IPS-20b (cell line): Measurements from ENCODE around the gene DLD.
"Not testable (repeated sequence)": the region's sequence is repeated elsewhere in the genome, so short reads cannot be mapped to it uniquely, and the experiment has no call there.

Source experiments
- H3K27ac ChIP-seq: one replicate; pipeline ENCODE4 v1.5.1; 2013; ENCODE audit warnings: low read length
- H3K27me3 ChIP-seq: 2 replicates; pipeline ENCODE4 v1.6.1; 2013; ENCODE audit warnings: mild to moderate bottlenecking, low read length, inconsistent platforms; ENCODE audit not compliant: insufficient read depth
- H3K36me3 ChIP-seq: 2 replicates; pipeline ENCODE4 v1.6.1; 2013; ENCODE audit warnings: low read depth, mild to moderate bottlenecking, inconsistent platforms, low read length, moderate library complexity; ENCODE audit not compliant: insufficient read depth
- H3K4me1 ChIP-seq: 2 replicates; pipeline ENCODE4 v1.6.1; 2013; ENCODE audit warnings: mild to moderate bottlenecking, control low read depth, inconsistent platforms, low read length, moderate library complexity; ENCODE audit not compliant: insufficient read depth
- H3K4me3 ChIP-seq: 2 replicates; pipeline ENCODE4 v1.5.1; 2013; ENCODE audit warnings: mild to moderate bottlenecking, low read length, inconsistent platforms
- H3K9ac ChIP-seq: 2 replicates; pipeline ENCODE4 v1.6.1; 2013; ENCODE audit warnings: low read depth, mild to moderate bottlenecking, inconsistent platforms, low read length, moderate library complexity
- H3K9me3 ChIP-seq: 2 replicates; pipeline ENCODE4 v1.6.1; 2013; ENCODE audit warnings: mild to moderate bottlenecking, low read depth, low read length, inconsistent platforms; ENCODE audit not compliant: insufficient read depth

Gene DLD

GRCh38 chr7:107890962-107891635 lies at the start of gene DLD:
Gene DLD (plus strand): TSS chr7:107891183. CDS start chr7:107891251, 68 bp downstream.
- no peaks in the 10 kb centered on the region for H3K9me3 ChIP-seq
- H3K4me3 ChIP-seq, result peak within 1 kb of the TSS; percentile 91
- H3K27me3 ChIP-seq, result no peaks in the 10 kb centered on the region
- no peak within 1 kb of the TSS for H3K27ac ChIP-seq
- H3K36me3 ChIP-seq, result peaks cover 33% of the 10 kb centered on the region
- H3K4me1 ChIP-seq, result peaks cover 10% of the 10 kb centered on the region; the same call in 1 of the 2 replicates
- peak within 1 kb of the TSS; percentile 72 for H3K9ac ChIP-seq

- Histone ChIP-seq H3K9ac (no peak overlapping the region), H3K9me3 (no peaks in the 10 kb centered on the region; the same call in 1 of the 2 replicates), H3K27ac (no peak overlapping the region), H3K4me1 (no peaks in the 10 kb centered on the region), H3K4me3 (no peak overlapping the region), H3K36me3 (no peaks in the 10 kb centered on the region), H3K27me3 (no peaks in the 10 kb centered on the region)
These were observed 48.8 kb upstream of the DLD start for GRCh38 chr7:107842213-107842612.

- Histone ChIP-seq H3K4me3 (no peak overlapping the region), H3K27me3 (no peaks in the 10 kb centered on the region), H3K27ac (no peak overlapping the region), H3K9ac (no peak overlapping the region), H3K9me3 (no peaks in the 10 kb centered on the region; the same call in 1 of the 2 replicates), H3K36me3 (no peaks in the 10 kb centered on the region), H3K4me1 (no peaks in the 10 kb centered on the region)
These were observed 47.8 kb upstream of the DLD start for GRCh38 chr7:107843184-107843583.

GRCh38 chr7:107846324-107846723 lies 44.7 kb upstream of the DLD start:
- Histone ChIP-seq H3K36me3 (no peaks in the 10 kb centered on the region), H3K27me3 (no peaks in the 10 kb centered on the region), H3K4me3 (no peak overlapping the region), H3K27ac (no peak overlapping the region), H3K9ac (no peak overlapping the region), H3K9me3 (no peaks in the 10 kb centered on the region; the same call in 1 of the 2 replicates), H3K4me1 (no peaks in the 10 kb centered on the region)

GRCh38 chr7:107847168-107847835 lies 43.7 kb upstream of the DLD start:
- Histone ChIP-seq H3K27me3 (no peaks in the 10 kb centered on the region), H3K4me1 (no peaks in the 10 kb centered on the region), H3K9ac (no peak overlapping the region), H3K36me3 (no peaks in the 10 kb centered on the region), H3K4me3 (no peak overlapping the region), H3K27ac (no peak overlapping the region), H3K9me3 (no peaks in the 10 kb centered on the region; the same call in 1 of the 2 replicates)

- H3K4me1 ChIP-seq, H3K36me3 ChIP-seq, H3K27ac ChIP-seq, H3K9me3 ChIP-seq, H3K27me3 ChIP-seq, H3K4me3 ChIP-seq, H3K9ac ChIP-seq: not testable (repeated sequence)
These were observed 43.2 kb upstream of the DLD start for GRCh38 chr7:107847836-107848175.

- H3K9ac ChIP-seq, H3K4me1 ChIP-seq, H3K4me3 ChIP-seq, H3K27me3 ChIP-seq, H3K36me3 ChIP-seq, H3K27ac ChIP-seq, H3K9me3 ChIP-seq: not testable (repeated sequence)
These were observed 42.8 kb upstream of the DLD start for GRCh38 chr7:107848211-107848610.

- Histone ChIP-seq H3K4me1 (no peaks in the 10 kb centered on the region), H3K9ac (no peak overlapping the region), H3K27ac (no peak overlapping the region), H3K36me3 (no peaks in the 10 kb centered on the region), H3K4me3 (no peak overlapping the region), H3K9me3 (no peaks in the 10 kb centered on the region; the same call in 1 of the 2 replicates), H3K27me3 (no peaks in the 10 kb centered on the region)
These were observed 40.8 kb upstream of the DLD start for GRCh38 chr7:107850216-107850615.

- H3K27me3 ChIP-seq, result no peaks in the 10 kb centered on the region
- no peak overlapping the region for H3K27ac ChIP-seq
- H3K9ac ChIP-seq, result no peak overlapping the region
These were observed 40.3 kb upstream of the DLD start for GRCh38 chr7:107850643-107851042.

GRCh38 chr7:107854454-107854853 lies 36.5 kb upstream of the DLD start:
- Histone ChIP-seq H3K9ac (no peak overlapping the region), H3K4me3 (no peak overlapping the region)

More at GRCh38 chr7:107850643-107851042, 40.3 kb upstream of the DLD start:
- Histone ChIP-seq H3K36me3 (no peaks in the 10 kb centered on the region), H3K4me1 (no peaks in the 10 kb centered on the region), H3K9me3 (no peaks in the 10 kb centered on the region; the same call in 1 of the 2 replicates), H3K4me3 (no peak overlapping the region)

GRCh38 chr7:107854989-107855388 lies 36.0 kb upstream of the DLD start:
- Histone ChIP-seq H3K9me3 (no peaks in the 10 kb centered on the region), H3K36me3 (no peaks in the 10 kb centered on the region), H3K9ac (no peak overlapping the region), H3K27me3 (no peaks in the 10 kb centered on the region), H3K4me3 (no peak overlapping the region), H3K4me1 (no peaks in the 10 kb centered on the region), H3K27ac (no peak overlapping the region)

More at GRCh38 chr7:107854454-107854853, 36.5 kb upstream of the DLD start:
- Histone ChIP-seq H3K27me3 (no peaks in the 10 kb centered on the region), H3K4me1 (no peaks in the 10 kb centered on the region), H3K27ac (no peak overlapping the region), H3K36me3 (no peaks in the 10 kb centered on the region), H3K9me3 (no peaks in the 10 kb centered on the region)
